ENCODE data around the gene ROMO1. TPM values are rescaled to one million over a fixed set of nuclear protein-coding genes. Genes with fewer than 3 reads are reported as not detected.
"Not testable (repeated sequence)": the region's sequence is repeated elsewhere in the genome, so short reads cannot be mapped to it uniquely, and the experiment has no call there.

The ROMO1 gene
- total and polyA plus RNA-seq, 7 donors: 133 to 379 (median 172) TPM

DNA sequence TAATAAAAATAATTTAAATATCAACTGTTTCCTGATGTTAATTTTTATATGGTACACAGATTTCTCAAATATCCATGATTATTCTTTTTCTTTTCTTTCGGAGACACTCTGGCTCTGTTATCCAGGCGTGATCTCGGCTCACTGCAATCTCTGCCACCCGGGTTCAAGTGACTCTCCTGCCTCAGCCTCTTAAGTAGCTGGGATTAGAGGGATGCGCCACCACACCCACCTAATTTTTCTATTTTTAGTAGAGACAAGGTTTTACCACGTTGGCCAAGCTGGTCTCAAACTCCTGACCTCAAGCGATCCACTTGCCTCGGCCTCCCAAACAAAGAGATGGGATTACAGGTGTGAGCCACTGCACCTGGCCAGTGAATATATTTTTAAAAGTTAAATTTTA is 20.5 kb downstream of the ROMO1 start:
- intact Hi-C loops (cut with DNase I): loop anchor here in 1 of 2 donors (10.0 kb wide), 1 partner anchor 65 kb away; no protein-coding TSS in a partner anchor
- H3K27ac ChIP-seq: peak overlapping the region; percentile 57

GRCh38 chr20:35720165-35721123 is 21.2 kb downstream of the ROMO1 start:
- H3K36me3 ChIP-seq (ENCODE audit: insufficient read depth in 1 of 2, low read depth in 1 of 2): peaks cover 16 to 100% of the 10 kb centered on the region in 2 donors
- intact Hi-C loops (cut with DNase I): no loop called here

More for the DNA sequence above, 20.5 kb downstream of the ROMO1 start:
- WGBS, 3 donors: 34 to 53% (median 37%) methylated on average over 8 of the region's 8 CpGs
- Histone ChIP-seq H3K36me3 (ENCODE audit: insufficient read depth in 1 of 2, low read depth in 1 of 2) (peaks cover 13 to 100% of the 10 kb centered on the region in 2 donors), H3K4me3 (no peak overlapping the region), H3K27me3 (ENCODE audit: insufficient read depth in 3 of 3, low read length in 2 of 3) (no peaks in the 10 kb centered on the region), H3K9me3 (no peaks in the 10 kb centered on the region), H3K4me1 (peaks cover 83% of the 10 kb centered on the region)
- ATAC-seq (no peak), DNase-seq (no peak)
- TF ChIP-seq, protein P1, sequence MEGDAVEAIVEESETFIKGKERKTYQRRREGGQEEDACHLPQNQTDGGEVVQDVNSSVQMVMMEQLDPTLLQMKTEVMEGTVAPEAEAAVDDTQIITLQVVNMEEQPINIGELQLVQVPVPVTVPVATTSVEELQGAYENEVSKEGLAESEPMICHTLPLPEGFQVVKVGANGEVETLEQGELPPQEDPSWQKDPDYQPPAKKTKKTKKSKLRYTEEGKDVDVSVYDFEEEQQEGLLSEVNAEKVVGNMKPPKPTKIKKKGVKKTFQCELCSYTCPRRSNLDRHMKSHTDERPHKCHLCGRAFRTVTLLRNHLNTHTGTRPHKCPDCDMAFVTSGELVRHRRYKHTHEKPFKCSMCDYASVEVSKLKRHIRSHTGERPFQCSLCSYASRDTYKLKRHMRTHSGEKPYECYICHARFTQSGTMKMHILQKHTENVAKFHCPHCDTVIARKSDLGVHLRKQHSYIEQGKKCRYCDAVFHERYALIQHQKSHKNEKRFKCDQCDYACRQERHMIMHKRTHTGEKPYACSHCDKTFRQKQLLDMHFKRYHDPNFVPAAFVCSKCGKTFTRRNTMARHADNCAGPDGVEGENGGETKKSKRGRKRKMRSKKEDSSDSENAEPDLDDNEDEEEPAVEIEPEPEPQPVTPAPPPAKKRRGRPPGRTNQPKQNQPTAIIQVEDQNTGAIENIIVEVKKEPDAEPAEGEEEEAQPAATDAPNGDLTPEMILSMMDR (IDR thresholded peaks at IDR 0.05): no peak

GRCh38 chr20:35721219-35721618 is 22.0 kb downstream of the ROMO1 start:
- TF ChIP-seq, protein P1 (IDR thresholded peaks at IDR 0.05): no peak
- ATAC-seq: no peak
- Histone ChIP-seq H3K9me3 (no peaks in the 10 kb centered on the region), H3K4me1 (peaks cover 73% of the 10 kb centered on the region), H3K36me3 (ENCODE audit: insufficient read depth in 1 of 2, low read depth in 1 of 2) (peaks cover 14 to 100% of the 10 kb centered on the region in 2 donors), H3K27ac (peak overlapping the region; percentile 25), H3K27me3 (ENCODE audit: insufficient read depth in 3 of 3, low read length in 2 of 3) (no peaks in the 10 kb centered on the region), H3K4me3 (no peak overlapping the region)
- 92 to 98% (median 93%) methylated on average over 3 of the region's 3 CpGs for WGBS, 3 donors
- intact Hi-C loops (cut with DNase I): no loop called here
- DNase-seq: no peak

More at GRCh38 chr20:35720165-35721123, 21.2 kb downstream of the ROMO1 start:
- DNase-seq: no peak
- no peaks in the 10 kb centered on the region for H3K9me3 ChIP-seq
- peak overlapping the region; percentile 57 for H3K27ac ChIP-seq
- no peaks in the 10 kb centered on the region for H3K27me3 ChIP-seq (ENCODE audit: insufficient read depth in 3 of 3, low read length in 2 of 3)
- no peak overlapping the region for H3K4me3 ChIP-seq
- ATAC-seq: no peak
- WGBS, 3 donors: 88 to 93% (median 88%) methylated on average over 13 of the region's 13 CpGs
- H3K4me1 ChIP-seq: peaks cover 78% of the 10 kb centered on the region
- TF ChIP-seq, protein P1 (IDR thresholded peaks at IDR 0.05): no peak

DNA sequence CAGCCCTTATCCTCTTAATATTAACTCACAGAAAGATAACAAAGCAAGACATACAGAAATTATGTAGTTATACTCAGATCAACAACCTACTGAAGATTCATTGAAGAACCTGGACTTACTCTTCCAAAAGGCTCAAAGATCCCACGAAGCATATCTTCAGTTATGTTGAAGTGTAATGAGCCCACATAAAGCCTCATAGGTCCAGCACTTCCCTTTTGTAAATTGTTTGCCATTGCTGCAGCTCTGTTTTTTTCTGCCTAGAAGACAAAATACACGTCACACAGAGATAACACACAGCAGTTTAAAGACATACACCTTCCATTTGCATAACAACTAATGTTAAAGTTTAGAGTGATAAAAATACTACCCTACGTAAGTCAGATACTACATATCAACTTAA is 22.4 kb downstream of the ROMO1 start:
- no peaks in the 10 kb centered on the region for H3K27me3 ChIP-seq (ENCODE audit: insufficient read depth in 3 of 3, low read length in 2 of 3)
- H3K4me3 ChIP-seq: peak overlapping the region; percentile 16
- peaks cover 11 to 100% of the 10 kb centered on the region in 2 donors for H3K36me3 ChIP-seq (ENCODE audit: insufficient read depth in 1 of 2, low read depth in 1 of 2)
- intact Hi-C loops (cut with DNase I): no loop called here
- no peak for DNase-seq
- no peaks in the 10 kb centered on the region for H3K9me3 ChIP-seq
- peaks cover 70% of the 10 kb centered on the region for H3K4me1 ChIP-seq
- TF ChIP-seq, protein P1 (IDR thresholded peaks at IDR 0.05): no peak
- peak overlapping the region; percentile 25 for H3K27ac ChIP-seq
- 65 to 81% (median 71%) methylated on average over 3 of the region's 3 CpGs for WGBS, 3 donors
- ATAC-seq: no peak

DNA sequence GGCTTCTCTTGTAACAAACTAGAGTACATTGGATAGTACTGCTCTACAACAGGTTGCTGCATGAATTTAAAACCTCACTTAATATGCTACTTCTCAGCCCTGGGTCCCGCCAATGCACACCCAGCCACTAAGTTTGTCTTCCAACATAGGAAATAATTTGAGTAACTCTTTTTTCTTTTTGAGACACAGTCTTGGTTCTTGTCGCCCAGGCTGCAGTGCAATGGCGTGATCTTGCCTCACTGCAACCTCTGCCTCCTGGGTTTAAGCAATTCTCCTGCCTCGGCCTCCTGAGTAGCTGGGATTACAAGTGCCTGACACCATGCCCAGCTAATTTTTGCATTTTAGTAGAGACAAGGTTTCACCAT is 24.1 kb downstream of the ROMO1 start:
- H3K27me3 ChIP-seq (ENCODE audit: insufficient read depth in 3 of 3, low read length in 2 of 3); intact Hi-C loops (cut with DNase I); H3K9me3 ChIP-seq; H3K4me3 ChIP-seq; DNase-seq: not testable (repeated sequence)
- Histone ChIP-seq H3K27ac (peak overlapping the region; percentile 1), H3K4me1 (peaks cover 63% of the 10 kb centered on the region), H3K36me3 (ENCODE audit: insufficient read depth in 1 of 2, low read depth in 1 of 2) (peaks cover 11 to 100% of the 10 kb centered on the region in 2 donors)
- 72 to 86% (median 77%) methylated on average over 4 of the region's 4 CpGs for WGBS, 3 donors
- ATAC-seq: peak in 1 of 4 donors; percentile 4

- H3K4me3 ChIP-seq; ATAC-seq; H3K27ac ChIP-seq; intact Hi-C loops (cut with DNase I); DNase-seq; H3K9me3 ChIP-seq; H3K27me3 ChIP-seq (ENCODE audit: insufficient read depth in 3 of 3, low read length in 2 of 3): not testable (repeated sequence)
- Histone ChIP-seq H3K36me3 (ENCODE audit: insufficient read depth in 1 of 2, low read depth in 1 of 2) (peaks cover 11 to 100% of the 10 kb centered on the region in 2 donors), H3K4me1 (peaks cover 57% of the 10 kb centered on the region)
- 84 to 94% (median 87%) methylated on average over 11 to 12 of the region's 12 CpGs for WGBS, 3 donors
These were observed 24.6 kb downstream of the ROMO1 start for GRCh38 chr20:35723652-35724320.
